ENCODE results near the gene CGAS. TPM values are rescaled to one million over a fixed set of nuclear protein-coding genes. Genes with fewer than 3 reads are reported as not detected.

CGAS gene
- total and polyA plus RNA-seq, 2 of the 13 experiments (the other 11 are each of a cell fraction or from before 2014, with no cell fraction given): 0.03 to 0.07 TPM

GRCh38 chr6:73443555-73443954, 8.5 kb downstream of the CGAS start:
- no peaks in the 10 kb centered on the region; a peak in 1 of 5 replicates for H3K27me3 ChIP-seq (ENCODE audit: control insufficient read depth in 1 of 2, insufficient read depth in 2 of 2, low read length in 2 of 2)
- TF ChIP-seq FOXC1 (CRISPR knock-in tag; IDR thresholded peaks at IDR 0.05; ENCODE audit: borderline replicate concordance): no peak
- no peak for TF ChIP-seq PCBP2 (optimal IDR thresholded peaks at IDR 0.05; ENCODE audit: low read depth, low read length, poor library complexity, severe bottlenecking)
- TF ChIP-seq ATF6 (CRISPR knock-in tag; conservative IDR thresholded peaks at IDR 0.05): no peak
- TF ChIP-seq AKAP8 (CRISPR knock-in tag; IDR thresholded peaks at IDR 0.05): no peak
- TF ChIP-seq TMF1 (CRISPR knock-in tag; IDR thresholded peaks at IDR 0.05; ENCODE audit: low read depth): no peak
- no peak for TF ChIP-seq HNF1A (IDR thresholded peaks at IDR 0.05; ENCODE audit: low read depth)
- TF ChIP-seq HNF1A (CRISPR knock-in tag; IDR thresholded peaks at IDR 0.05; ENCODE audit: borderline replicate concordance): no peak
- no peak overlapping the region for H2AFZ ChIP-seq (ENCODE audit: low read length)
- ATAC-seq (no peak), FAIRE-seq (no peak), DNase-seq (ENCODE audit: low spot score) (no peak)
- no peaks in the 10 kb centered on the region for H3K9me3 ChIP-seq (ENCODE audit: low read length)
- no peak overlapping the region for H3K27ac ChIP-seq (ENCODE audit: extremely low read length, insufficient read depth, low read length)
- POLR2A ChIA-PET: no interaction called here
- no peaks in the 10 kb centered on the region for H3K36me3 ChIP-seq (replicated peaks in 1 of 2; ENCODE audit: control insufficient read depth in 1 of 2, insufficient read depth in 2 of 2, low read length in 2 of 2)
- no peak overlapping the region for H3K4me2 ChIP-seq (ENCODE audit: low read depth, low read length)
- no peak overlapping the region for H3K4me3 ChIP-seq (replicated peaks in 1 of 3; ENCODE audit: insufficient read depth in 1 of 3, low read depth in 2 of 3, low read length in 3 of 3)
- H3K9ac ChIP-seq (ENCODE audit: insufficient read depth, low read depth, low read length): no peak overlapping the region
- in situ Hi-C loops (cut with HindIII; ENCODE audit: extremely low pct_ligation_motif_present, low pct_unique_long_range_greater_than_20kb): no loop called here
- 74% methylated on average over 3 of the region's 3 CpGs for WGBS (ENCODE audit: low lambda C conversion rate)
- no peaks in the 10 kb centered on the region for H4K20me1 ChIP-seq (ENCODE audit: insufficient read depth, low read length)
- H3K4me1 ChIP-seq (ENCODE audit: insufficient read depth, low read length): no peaks in the 10 kb centered on the region
- CTCF ChIA-PET (ENCODE audit: low intra/inter-chr PET ratio, low total read pairs): no interaction called here
- H3K79me2 ChIP-seq (ENCODE audit: insufficient read depth, low read length): no peaks in the 10 kb centered on the region
- no TSS peak for BruUV-seq (replicated peaks)
- intact Hi-C loops (cut with micrococcal nuclease; ENCODE audit: unreplicated experiment): no loop called here
